Peyer's patch (tissue), 4 donors: ENCODE results near the gene SCARB1. TPM values are rescaled to one million over a fixed set of nuclear protein-coding genes. Genes with fewer than 3 reads are reported as not detected.

Experiments
- DNase-seq, 3 donors: peaks; one replicate each; pipeline ENCODE4 v3.0.0-alpha.2; 2017 to 2019
- H3K27ac ChIP-seq, 4 donors: fragments of 200-600 bp; sonication (generic); one replicate each; pipeline ENCODE4 v1.5.1; 2016 to 2019
- H3K27me3 ChIP-seq, 2 donors: fragments of 200-600 bp; sonication (generic); one replicate each; pipeline ENCODE4 v1.5.1; 2019
- H3K36me3 ChIP-seq, 3 donors: fragments of 200-600 bp; sonication (generic); one replicate each; pipeline ENCODE4 v1.5.1; 2016 to 2019
- H3K4me1 ChIP-seq, 4 donors: fragments of 200-600 bp; sonication (generic); one replicate each; pipeline ENCODE4 v1.5.1; 2016 to 2019
- H3K4me3 ChIP-seq, 4 donors: fragments of 200-600 bp; sonication (generic); 1 replicate in 3 of 4; 2 replicates in 1 of 4; pipeline ENCODE4 v1.5.1; 2016 to 2019; ENCODE audit warnings: mild to moderate bottlenecking in 1 of 4
- H3K9me3 ChIP-seq, 4 donors: fragments of 200-600 bp; sonication (generic); one replicate each; pipeline ENCODE4 v1.5.1; 2016 to 2019; ENCODE audit warnings: mild to moderate bottlenecking in 1 of 4
- POLR2A ChIP-seq, 2 donors: fragments of 450-650 bp; IDR thresholded peaks; one replicate each; pipeline ENCODE4 v1.5.1; 2017; ENCODE audit warnings: antibody characterized with exemption in 2 of 2, mild to moderate bottlenecking in 2 of 2, moderate library complexity in 2 of 2
- total RNA-seq, 4 donors: library from RNA; depleted of rRNA; stranded (reverse); fragments of >200 nt; gene quantifications; one replicate each; pipeline ENCODE4 v1.1.0, GENCODE V29; 2016
- TF ChIP-seq, protein P1 (sequence below), 6 experiments: fragments of 450-650 bp in 4 of 6; fragments of 200-600 bp in 2 of 6; sonication (generic) in 1 of 6; IDR thresholded peaks; one replicate each; pipeline ENCODE4 v1.5.1; 2017 to 2019; ENCODE audit warnings: antibody characterized with exemption in 6 of 6, mild to moderate bottlenecking in 3 of 6, moderate library complexity in 1 of 6

Gene SCARB1
- total RNA-seq, 4 donors from 2014 or later = 14.9 to 214 (median 64.6) TPM

DNA sequence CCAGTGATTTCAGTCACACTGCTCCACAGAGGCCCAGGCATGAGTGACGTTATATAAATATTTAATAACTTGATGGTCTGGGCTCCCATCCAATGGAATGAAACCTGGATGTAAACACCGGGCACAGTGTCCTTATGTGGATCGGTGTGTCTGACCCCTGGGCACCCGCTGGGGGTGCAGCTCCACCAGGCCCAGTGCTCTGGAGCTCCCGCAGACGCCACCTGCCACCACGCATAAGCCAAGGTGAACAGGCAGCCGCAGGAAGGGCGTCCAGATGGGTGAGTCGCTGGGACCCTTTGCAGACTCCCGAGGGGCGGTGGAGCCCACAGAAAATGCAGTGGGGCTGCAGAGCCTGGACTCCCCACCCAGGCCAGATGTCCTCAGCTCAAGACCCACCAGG, 121.6 kb downstream of the SCARB1 start:
- Histone ChIP-seq H3K9me3 (no peaks in the 10 kb centered on the region), H3K27me3 (no peaks in the 10 kb centered on the region), H3K4me1 (peaks cover 0 to 20% (median 5%) of the 10 kb centered on the region in 4 donors), H3K27ac (peak overlapping the region in 1 of 4 donors; percentile 85), H3K36me3 (no peaks in the 10 kb centered on the region), H3K4me3 (peak overlapping the region in 1 of 4 donors; percentile 16)
- no peak for TF ChIP-seq POLR2A (IDR thresholded peaks at IDR 0.05)
- no peak for DNase-seq

DNA sequence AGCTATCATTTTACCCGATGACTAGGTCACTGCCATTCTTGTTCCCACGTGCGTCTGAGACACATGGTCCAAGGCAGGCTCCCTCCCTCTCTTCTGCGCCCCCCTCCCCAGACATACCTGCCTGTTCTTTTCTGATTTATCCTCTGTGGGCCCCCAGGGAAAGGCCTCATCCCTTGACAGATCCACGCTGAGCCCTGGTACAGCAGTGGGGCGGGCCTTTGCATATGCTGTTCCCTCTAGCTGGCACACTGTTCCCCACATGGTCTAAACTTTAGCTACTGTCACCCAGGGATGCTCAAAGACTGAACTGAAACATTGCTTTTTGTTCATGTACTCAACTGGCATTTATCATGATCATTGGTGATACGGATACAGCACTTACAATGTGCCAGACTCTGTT, 122.5 kb downstream of the SCARB1 start:
- no peaks in the 10 kb centered on the region for H3K27me3 ChIP-seq
- H3K36me3 ChIP-seq = no peaks in the 10 kb centered on the region
- TF ChIP-seq, protein P1, sequence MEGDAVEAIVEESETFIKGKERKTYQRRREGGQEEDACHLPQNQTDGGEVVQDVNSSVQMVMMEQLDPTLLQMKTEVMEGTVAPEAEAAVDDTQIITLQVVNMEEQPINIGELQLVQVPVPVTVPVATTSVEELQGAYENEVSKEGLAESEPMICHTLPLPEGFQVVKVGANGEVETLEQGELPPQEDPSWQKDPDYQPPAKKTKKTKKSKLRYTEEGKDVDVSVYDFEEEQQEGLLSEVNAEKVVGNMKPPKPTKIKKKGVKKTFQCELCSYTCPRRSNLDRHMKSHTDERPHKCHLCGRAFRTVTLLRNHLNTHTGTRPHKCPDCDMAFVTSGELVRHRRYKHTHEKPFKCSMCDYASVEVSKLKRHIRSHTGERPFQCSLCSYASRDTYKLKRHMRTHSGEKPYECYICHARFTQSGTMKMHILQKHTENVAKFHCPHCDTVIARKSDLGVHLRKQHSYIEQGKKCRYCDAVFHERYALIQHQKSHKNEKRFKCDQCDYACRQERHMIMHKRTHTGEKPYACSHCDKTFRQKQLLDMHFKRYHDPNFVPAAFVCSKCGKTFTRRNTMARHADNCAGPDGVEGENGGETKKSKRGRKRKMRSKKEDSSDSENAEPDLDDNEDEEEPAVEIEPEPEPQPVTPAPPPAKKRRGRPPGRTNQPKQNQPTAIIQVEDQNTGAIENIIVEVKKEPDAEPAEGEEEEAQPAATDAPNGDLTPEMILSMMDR (IDR thresholded peaks at IDR 0.05) = no peak
- TF ChIP-seq POLR2A (IDR thresholded peaks at IDR 0.05) = no peak
- no peak for DNase-seq
- H3K4me1 ChIP-seq = peaks cover 0 to 11% (median under 1%) of the 10 kb centered on the region in 4 donors
- peak overlapping the region in 2 of 4 donors; percentile 35 to 85 for H3K27ac ChIP-seq
- no peak overlapping the region for H3K4me3 ChIP-seq
- H3K9me3 ChIP-seq = no peaks in the 10 kb centered on the region

DNA sequence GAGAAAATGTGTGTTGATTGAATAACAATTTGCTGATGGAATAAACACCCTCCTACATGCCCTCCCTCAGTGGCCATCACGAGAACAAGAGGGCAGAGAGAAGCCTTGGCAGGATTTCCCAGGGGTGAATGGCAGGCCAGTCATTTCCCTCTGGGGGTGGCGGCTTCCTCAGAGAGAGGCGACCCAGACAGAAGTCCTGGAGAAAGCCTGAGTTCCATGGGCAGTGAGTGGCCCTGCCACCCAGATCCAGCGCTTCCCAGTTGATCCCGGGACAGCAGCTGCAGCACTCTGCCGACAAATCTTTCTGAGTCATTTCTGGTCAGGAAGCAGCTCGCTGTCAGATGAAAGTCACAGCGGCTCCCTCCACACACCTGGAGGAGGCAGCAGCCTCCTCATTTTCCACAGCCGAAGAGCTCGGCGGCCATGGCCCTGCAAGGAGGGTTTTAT, 123.0 kb downstream of the SCARB1 start:
- Histone ChIP-seq H3K27me3 (no peaks in the 10 kb centered on the region), H3K36me3 (no peaks in the 10 kb centered on the region), H3K4me1 (peaks cover 0 to 6% (median 0%) of the 10 kb centered on the region in 4 donors), H3K4me3 (no peak overlapping the region), H3K27ac (peak overlapping the region in 1 of 4 donors; percentile 35), H3K9me3 (no peaks in the 10 kb centered on the region)
- DNase-seq = peak in 1 of 3 donors; percentile 55
- TF ChIP-seq, protein P1 (IDR thresholded peaks at IDR 0.05) = peak in 2 of 6 experiments; percentile 19
- no peak for TF ChIP-seq POLR2A (IDR thresholded peaks at IDR 0.05)

DNA sequence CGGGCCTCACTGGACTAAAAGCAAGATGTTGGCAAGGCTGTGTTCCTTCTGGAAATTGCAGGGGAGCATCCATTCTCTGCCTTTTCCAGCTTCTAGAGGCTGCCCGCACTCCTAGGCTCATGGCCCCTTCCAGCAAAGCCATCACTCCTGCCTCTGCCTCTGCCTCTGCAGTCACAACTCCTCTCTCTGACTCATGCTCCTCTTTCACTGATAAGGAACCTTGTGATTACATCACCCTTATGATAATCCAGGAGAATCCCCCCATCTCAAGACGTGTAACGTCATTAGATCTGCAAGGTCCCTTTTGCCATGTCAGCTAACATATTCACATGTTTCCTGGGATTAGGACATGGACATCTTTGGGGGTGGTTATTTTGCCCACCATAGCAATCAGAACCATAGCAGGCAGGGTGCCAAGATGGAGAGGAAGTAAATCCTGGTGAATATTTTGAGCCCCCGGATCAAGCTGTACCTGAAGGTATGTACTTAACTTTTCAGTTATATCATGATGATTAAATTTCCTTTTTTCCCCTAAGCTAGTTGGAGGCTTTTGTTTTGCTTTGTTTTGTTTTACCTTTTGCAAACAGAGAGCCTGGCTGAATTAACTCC, 123.6 kb downstream of the SCARB1 start:
- no peak overlapping the region for H3K27ac ChIP-seq
- H3K4me1 ChIP-seq = no peaks in the 10 kb centered on the region

DNA sequence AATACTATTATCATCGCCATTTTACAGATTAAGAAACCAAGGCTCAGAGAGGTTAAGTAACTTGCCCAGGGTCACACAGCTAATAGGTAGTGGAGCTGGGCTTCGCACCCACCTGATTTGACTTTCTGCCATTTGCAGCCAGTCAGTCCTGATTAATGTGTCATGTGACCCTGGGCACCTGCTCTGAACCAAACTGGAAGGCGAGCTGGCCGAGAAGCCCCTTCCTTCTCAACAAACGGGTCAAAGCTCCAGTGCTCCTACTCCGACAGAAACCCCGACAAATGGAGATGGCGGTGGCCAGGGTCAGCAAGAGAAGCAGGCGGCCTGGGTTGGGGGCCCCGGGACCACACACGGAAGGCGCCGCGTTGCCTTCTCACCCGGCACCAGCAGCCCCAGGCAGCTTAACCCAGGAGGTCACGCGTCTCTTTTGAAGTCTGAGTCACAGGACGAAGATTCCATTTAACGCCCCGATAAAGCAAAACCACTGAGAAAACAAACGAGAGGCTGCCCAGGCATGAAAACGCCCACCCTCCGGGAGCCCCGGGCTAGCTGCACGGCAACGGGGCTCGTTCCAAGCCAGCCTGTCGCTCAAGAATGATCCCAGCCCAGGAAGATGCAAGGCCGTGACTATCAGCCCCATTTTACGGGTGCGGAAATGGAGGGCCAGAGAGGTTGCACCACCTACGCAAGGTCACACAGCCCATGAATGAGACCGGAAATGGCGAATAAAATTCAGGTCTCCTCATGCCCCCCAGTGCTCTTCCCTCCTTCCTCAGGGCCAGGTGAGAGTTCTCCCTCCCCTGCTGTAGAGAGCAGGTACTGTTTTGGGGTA, 124.8 kb downstream of the SCARB1 start:
- no peak for DNase-seq
- no peak overlapping the region for H3K27ac ChIP-seq
- no peaks in the 10 kb centered on the region for H3K27me3 ChIP-seq
- H3K4me3 ChIP-seq = no peak overlapping the region
- no peaks in the 10 kb centered on the region for H3K9me3 ChIP-seq
- no peaks in the 10 kb centered on the region for H3K36me3 ChIP-seq
- H3K4me1 ChIP-seq = no peaks in the 10 kb centered on the region
- TF ChIP-seq, protein P1 (IDR thresholded peaks at IDR 0.05) = no peak
- no peak for TF ChIP-seq POLR2A (IDR thresholded peaks at IDR 0.05)

More for the DNA sequence above, 123.6 kb downstream of the SCARB1 start:
- Histone ChIP-seq H3K4me3 (no peak overlapping the region), H3K9me3 (no peaks in the 10 kb centered on the region), H3K36me3 (no peaks in the 10 kb centered on the region), H3K27me3 (no peaks in the 10 kb centered on the region)
- no peak for DNase-seq
- no peak for TF ChIP-seq POLR2A (IDR thresholded peaks at IDR 0.05)
- TF ChIP-seq, protein P1 (IDR thresholded peaks at IDR 0.05) = no peak
